A549 treated with RU486 at 1 μM for 4 hours (cell line): ENCODE results near the gene SNX21. TPM values are rescaled to one million over a fixed set of nuclear protein-coding genes. Genes with fewer than 3 reads are reported as not detected.

ENCODE experiments used
- total RNA-seq: library from RNA; stranded (reverse); fragments of 200-300 nt; extraction: Qiagen RNA extraction; gene quantifications from 5 replicates; pipeline ENCODE4 v1.2.3, GENCODE V29; 2022; ENCODE audit warnings: low read depth

SNX21 gene
- 9.4 to 12.4 TPM (median 10.7 TPM) in 5 replicates for total RNA-seq

GRCh38 chr20:45833030-45833882, at the start of gene SNX21:
TSS of gene SNX21 (plus strand) at chr20:45833799. CDS start at chr20:45833920, 121 bp downstream.

GRCh38 chr20:45812157-45813005, 21.2 kb upstream of the SNX21 start, which contains the start of gene UBE2C:
TSS of gene UBE2C (plus strand) at chr20:45812644. CDS start at chr20:45812696, 52 bp downstream.

GRCh38 chr20:45827030-45827652, 6.5 kb upstream of the SNX21 start, which contains the start of gene TNNC2:
TSS of gene TNNC2 (minus strand) at chr20:45827312. CDS start at chr20:45827248, 64 bp downstream.

GRCh38 chr20:45857114-45857881, 23.7 kb downstream of the SNX21 start, which contains the start of the genes ACOT8 and ZSWIM3:
TSS of gene ACOT8 (minus strand) at chr20:45857392. CDS start at chr20:45857315, 77 bp downstream.
TSS of gene ZSWIM3 (plus strand) at chr20:45857614. CDS start at chr20:45857826, 212 bp downstream.

GRCh38 chr20:45880988-45881788, 47.6 kb downstream of the SNX21 start, which contains the start of gene ZSWIM1:
TSS of gene ZSWIM1 (plus strand) at chr20:45881227. CDS start at chr20:45882593, 1,366 bp downstream.

GRCh38 chr20:45887346-45887715, 53.7 kb downstream of the SNX21 start, which contains the start of gene SPATA25:
TSS of gene SPATA25 (minus strand) at chr20:45887622. CDS start at chr20:45887590, 32 bp downstream.

GRCh38 chr20:45890985-45891983, 57.7 kb downstream of the SNX21 start, which contains the start of the genes CTSA and NEURL2:
TSS of gene CTSA (plus strand) at chr20:45891335. CDS start at chr20:45891569, 234 bp downstream.
TSS of gene NEURL2 (minus strand) at chr20:45891208. CDS start at chr20:45890991, 217 bp downstream.

Other genes with a start within 250 kb of the SNX21 start
- gene WFDC10A, start 204.1 kb upstream of the SNX21 start, total RNA-seq: not detected in 5 replicates
- gene WFDC9, start 202.5 kb upstream of the SNX21 start, total RNA-seq: not detected in 5 replicates
- gene WFDC11, start 163.6 kb upstream of the SNX21 start, total RNA-seq: not detected in 5 replicates
- gene WFDC13, start 131.8 kb upstream of the SNX21 start, total RNA-seq: not detected in 5 replicates
- gene WFDC10B, start 128.8 kb upstream of the SNX21 start, total RNA-seq: not detected in 5 replicates
- not detected in 5 replicates for gene SPINT4, start 111.5 kb upstream of the SNX21 start, total RNA-seq
- 0.28 TPM in 1 of 5 replicates, not detected in the others for gene WFDC3, start 41.9 kb upstream of the SNX21 start, total RNA-seq
- gene DNTTIP1, start 41.8 kb upstream of the SNX21 start, total RNA-seq: 32.5 to 40.1 TPM (median 37.4 TPM) in 5 replicates
- 226 to 288 TPM (median 250 TPM) in 5 replicates for gene UBE2C, start 21.2 kb upstream of the SNX21 start, total RNA-seq
- gene TNNC2, start 6.5 kb upstream of the SNX21 start, total RNA-seq: 0.22 to 0.48 TPM (median 0.31 TPM) in 3 of 5 replicates, not detected in the others
- gene ACOT8, start 23.6 kb downstream of the SNX21 start, total RNA-seq: 15.4 to 20.0 TPM (median 17.7 TPM) in 5 replicates
- 1.4 to 1.6 TPM (median 1.6 TPM) in 5 replicates for gene ZSWIM3, start 23.8 kb downstream of the SNX21 start, total RNA-seq
- 6.1 to 7.0 TPM (median 6.6 TPM) in 5 replicates for gene ZSWIM1, start 47.4 kb downstream of the SNX21 start, total RNA-seq
- gene SPATA25, start 53.8 kb downstream of the SNX21 start, total RNA-seq: 0.23 to 0.87 TPM (median 0.66 TPM) in 5 replicates
- 0.88 to 1.5 TPM (median 1.4 TPM) in 5 replicates for gene NEURL2, start 57.4 kb downstream of the SNX21 start, total RNA-seq
- 92.6 to 141 TPM (median 119 TPM) in 5 replicates for gene CTSA, start 57.5 kb downstream of the SNX21 start, total RNA-seq
- 1.3 to 2.3 TPM (median 2.0 TPM) in 5 replicates for gene PLTP, start 78.4 kb downstream of the SNX21 start, total RNA-seq
- 27.7 to 35.6 TPM (median 32.2 TPM) in 5 replicates for gene PCIF1, start 100.9 kb downstream of the SNX21 start, total RNA-seq
- gene ZNF335, start 138.4 kb downstream of the SNX21 start, total RNA-seq: 6.6 to 10.0 TPM (median 9.5 TPM) in 5 replicates
- 0.43 to 1.1 TPM (median 0.50 TPM) in 5 replicates for gene MMP9, start 175.1 kb downstream of the SNX21 start, total RNA-seq
- gene SLC12A5, start 195.4 kb downstream of the SNX21 start, total RNA-seq: 12.4 to 17.2 TPM (median 15.6 TPM) in 5 replicates